NOMO-1 treated with dmso at 0.1 percent for 144 hours (cell line): Measurements from ENCODE around the gene PEPD.

Experiments used
- DNase-seq: peaks from one replicate; lab custom pipeline; 2025; ENCODE audit not compliant: unreplicated experiment; lab: John Stamatoyannopoulos, UW

PEPD gene

DNA sequence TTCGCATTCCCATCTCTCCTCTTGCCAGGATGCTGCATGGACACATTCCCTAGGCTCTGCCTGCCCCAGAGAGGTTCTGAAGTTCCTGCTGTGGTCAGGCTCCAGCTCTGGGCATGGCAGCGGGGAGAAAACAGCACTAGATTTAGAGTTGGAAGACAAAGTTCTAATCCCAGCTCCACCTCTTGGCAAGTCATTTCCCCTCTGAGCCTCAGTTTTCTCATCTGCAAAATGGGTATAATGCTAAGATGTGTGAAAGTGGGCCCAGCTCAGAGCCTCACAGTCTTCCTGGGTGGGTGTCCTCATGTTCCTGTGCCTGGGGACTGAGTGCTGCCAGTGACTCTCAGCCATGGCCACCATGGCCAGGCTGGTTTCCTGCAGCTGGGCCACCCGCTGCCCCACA, 9.6 kb downstream of the PEPD start:
- DNase-seq: no peak

DNA sequence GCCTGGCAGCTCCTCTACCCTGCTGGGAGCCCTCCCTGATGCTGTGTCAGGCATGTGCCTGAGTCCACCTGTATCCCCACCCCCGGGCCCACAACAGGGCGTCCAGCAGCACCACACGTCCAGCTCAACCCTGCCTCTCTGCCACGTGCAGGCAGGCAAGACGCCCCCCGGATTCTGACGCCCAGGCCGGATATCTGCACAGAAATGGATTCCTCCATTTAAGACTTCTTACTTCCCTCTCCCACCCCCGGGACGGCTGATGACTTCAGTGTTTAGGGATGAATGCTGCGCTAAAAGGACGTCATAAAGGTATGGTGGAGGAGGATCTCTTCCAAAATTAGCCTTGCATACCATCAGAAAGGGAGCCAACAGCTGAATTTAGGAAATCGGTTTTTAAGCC, 10.2 kb downstream of the PEPD start:
- DNase-seq: no peak

DNA sequence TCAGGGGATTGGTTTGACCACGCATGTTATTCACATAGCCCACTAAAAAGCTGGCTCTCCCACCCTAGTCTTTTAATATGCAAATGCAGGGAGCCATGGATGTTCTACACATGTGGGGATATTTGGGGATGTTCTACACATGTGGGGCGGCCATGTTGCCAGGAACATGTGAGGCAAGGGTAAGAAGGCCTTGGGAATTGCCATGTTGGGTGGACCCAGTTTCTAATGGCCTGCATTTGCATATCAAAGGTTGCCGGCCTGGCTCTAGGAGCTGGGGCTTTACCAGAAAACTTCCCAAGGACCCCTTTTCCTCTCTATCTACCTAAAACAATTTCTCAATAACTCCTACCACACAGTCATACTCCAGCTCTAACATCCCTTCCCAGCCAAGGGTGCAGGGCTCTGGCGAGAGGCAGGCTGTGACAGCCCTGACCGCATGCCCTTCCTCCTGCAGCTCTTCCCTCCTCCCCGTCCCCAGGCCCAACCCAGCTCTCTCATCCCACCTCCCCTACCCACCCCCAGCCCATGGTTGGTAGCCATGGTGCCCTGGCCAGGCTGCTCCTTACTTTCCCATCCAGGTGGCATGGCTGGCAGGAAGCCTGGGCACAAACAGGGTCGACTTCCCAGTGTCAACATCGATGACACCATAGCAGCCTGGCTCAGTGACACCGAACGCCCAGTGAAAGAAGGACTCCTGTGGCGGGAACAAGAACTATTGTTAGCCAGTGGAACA, 11.0 kb downstream of the PEPD start:
- no peak for DNase-seq

DNA sequence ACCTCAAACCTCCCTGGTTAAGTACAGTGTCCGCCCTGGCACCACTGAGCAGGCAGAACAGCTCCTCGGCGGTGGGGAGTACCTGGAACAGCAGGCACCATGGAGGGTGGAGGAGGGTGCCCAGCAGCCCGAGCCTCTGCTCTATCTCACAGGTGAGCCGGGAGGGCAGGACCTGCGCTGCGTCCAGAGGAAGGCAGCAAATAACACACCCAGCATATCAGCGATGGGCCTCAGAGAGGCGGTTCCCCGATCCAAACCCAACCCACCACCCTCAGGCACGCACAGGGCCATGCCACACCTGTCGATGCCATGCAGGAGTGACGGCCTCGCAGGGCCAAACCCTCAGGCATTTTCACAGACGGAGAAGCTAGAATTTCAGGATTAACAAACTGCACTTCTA, 11.8 kb downstream of the PEPD start:
- no peak for DNase-seq

DNA sequence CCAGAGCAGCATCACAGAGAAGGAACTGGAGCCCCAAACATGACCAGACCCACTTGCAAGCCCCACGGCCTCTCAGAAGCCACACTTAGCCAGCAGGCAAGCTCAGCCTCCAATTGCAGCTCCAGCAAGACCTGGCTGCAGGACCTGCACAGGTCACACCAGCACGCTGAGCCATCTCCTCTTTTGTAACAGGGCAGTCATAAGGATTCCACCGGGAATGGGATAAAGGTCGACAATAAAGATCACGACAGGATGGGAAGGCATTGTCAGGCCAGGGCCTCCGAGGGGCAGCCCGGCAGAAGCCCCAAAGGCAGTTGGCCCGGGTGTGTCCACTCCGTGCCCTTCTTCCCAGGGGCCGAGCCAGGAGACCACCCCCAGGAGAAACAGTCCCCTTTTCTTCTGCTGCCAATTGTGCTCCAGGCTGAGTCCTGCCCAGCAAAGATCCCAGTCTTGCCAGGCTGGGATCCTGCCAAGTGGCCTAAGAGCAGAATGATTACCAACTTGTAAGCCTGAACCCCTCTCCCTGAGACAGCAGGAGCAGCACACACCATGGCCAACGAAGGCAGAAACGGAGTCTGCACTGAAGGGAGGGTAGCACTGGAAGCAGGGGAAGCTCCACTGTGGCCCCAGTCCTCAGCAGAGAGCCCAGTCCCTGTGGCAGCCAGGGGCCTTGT, 12.5 kb downstream of the PEPD start:
- DNase-seq: no peak

DNA sequence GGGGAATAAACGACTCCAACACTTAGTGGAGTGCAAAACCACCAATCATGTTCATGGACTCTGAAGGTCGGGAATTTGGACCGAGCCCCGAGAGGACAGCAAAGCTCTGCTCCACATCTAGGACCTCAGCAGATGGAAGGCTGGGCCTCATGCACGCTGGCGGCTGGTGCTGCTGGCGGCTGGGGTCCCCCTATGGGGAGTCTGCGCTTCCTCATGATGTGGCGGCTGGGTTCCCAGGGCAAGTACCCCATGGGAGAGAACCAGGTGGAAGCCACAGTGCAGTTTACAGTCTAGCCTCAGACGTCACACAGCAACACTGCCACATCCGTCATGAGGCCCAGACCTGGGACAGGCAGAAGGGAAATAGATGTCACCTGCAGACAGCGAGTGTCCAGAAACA, 13.2 kb downstream of the PEPD start:
- DNase-seq: no peak

DNA sequence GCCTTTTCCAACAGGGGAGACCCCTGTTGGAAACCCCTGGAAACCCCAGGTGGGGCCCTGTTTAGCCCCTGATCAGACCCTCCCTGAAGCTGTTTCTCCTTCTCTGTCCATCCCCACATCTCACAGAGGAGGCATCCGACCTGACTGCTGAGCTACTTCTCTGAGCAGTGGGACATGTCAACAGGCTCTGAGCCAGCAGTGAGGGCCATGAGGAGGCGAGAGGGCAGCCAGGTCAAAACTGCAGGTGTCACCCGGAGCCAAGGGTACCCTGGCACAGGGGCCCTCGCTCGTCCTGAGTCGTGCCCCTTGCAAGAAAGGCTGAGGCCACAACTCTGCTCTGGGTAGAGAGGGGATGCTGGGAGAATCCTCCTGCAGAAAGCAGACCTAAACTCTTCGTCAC, 13.6 kb downstream of the PEPD start:
- no peak for DNase-seq

DNA sequence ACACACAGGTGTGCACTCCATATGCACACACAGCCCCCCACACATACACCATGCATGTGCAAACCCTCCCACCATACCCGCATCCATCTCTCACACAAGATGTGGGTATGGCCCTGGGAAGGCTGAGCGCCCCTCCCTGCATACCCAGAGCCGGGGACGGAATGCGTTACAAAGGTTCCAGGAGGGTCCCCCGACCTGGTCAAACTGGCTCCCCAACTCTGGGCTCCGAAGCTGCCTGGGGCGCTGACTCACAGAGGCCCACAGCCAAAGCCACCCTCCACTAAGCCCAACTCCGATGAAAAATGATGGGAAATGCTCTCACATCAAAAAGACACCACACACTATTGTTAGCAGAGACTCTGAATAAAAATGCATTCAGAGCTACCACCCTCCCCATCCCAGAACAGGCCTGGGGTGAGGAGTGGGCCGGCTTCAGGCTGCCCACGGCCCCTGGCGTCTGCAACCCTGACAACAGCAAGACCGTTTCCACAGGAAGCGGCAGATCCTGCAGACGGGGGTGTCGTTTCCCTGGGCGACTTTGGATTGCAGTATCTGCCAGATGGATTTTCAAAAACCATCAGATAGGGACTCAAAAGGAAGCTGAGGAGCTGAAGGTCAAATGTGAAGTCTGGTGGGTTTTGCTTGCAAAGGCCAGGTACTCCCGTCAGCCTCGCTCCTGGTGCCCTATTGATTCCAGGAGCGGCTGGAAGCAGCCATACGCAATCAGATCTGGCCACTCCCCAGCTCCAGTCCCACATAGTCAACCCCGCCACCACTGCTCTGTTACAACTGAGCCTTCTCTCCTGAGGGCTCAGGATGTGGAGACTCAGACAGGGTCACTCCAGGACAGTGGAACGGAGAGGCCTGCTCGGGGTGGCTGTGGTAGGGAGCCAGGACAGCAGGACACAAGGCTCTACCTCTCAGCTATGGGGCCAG, 14.3 kb downstream of the PEPD start:
- no peak for DNase-seq

DNA sequence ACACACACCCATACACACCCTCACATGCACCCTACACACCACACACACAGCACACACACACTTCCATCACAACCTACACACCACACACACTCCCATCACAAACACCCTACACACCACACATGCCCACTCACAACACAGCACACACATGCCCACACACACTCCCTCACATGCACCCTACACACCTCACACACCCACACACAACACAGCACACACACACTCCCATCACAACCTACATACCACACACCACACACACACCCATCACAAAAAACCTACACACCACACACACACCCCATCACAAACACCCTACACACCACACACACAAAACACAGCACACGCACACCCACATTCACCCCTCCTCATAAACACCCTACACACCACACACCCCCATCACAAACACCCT, 15.1 kb downstream of the PEPD start:
- DNase-seq: no peak

DNA sequence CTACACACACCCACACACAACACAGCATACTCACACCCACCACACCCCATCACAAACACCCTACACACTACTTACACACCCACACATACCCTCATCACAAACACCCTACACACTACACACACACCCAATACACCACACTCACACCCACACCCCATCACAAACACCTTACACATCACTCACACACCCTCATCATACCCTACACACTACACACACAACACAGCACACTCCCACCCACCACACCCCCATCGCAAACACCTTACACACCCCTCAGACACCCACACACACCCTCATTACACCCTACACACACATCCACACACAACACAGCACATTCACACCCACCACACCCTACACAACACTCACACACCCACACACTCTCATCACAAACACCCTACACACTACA, 15.8 kb downstream of the PEPD start:
- DNase-seq: no peak

DNA sequence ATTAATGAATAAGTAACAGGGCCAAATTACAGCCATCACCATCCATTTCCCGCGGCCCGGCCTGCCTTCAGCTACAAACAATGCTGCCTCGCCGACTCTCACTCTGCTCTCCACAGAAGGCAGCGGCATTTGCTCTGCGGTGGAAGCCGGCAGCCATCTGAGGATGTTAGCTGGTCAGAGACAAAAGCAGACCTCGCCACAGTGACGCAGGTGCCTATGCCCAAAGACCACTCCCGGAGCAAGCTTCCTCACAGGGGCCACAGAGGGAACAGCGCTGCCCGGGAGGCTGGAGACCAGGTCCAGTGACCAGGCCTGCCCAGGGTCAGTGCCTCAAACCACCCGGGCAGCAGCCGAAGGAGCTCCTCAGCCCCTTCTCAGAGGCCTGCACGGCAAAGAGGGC, 16.4 kb downstream of the PEPD start:
- no peak for DNase-seq

DNA sequence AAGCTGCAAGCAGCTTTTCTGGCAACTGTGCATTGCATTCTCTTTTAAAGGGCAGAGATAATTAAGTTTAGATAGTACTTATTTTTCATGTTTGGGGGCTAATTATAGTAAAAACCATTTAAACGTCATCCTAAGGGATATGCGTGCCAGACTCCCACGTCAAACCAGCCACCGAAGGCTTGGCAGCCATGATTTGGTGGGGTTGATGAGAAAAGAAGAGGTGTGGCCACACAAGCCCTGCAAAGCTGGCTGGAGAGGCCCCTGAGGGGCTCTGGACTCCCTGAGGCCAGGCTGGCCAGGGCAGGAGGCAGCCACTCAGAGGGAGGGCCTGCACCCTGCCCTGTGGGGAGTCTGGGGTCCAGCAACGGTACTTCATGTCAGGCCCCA, 17.5 kb downstream of the PEPD start:
- DNase-seq: no peak

DNA sequence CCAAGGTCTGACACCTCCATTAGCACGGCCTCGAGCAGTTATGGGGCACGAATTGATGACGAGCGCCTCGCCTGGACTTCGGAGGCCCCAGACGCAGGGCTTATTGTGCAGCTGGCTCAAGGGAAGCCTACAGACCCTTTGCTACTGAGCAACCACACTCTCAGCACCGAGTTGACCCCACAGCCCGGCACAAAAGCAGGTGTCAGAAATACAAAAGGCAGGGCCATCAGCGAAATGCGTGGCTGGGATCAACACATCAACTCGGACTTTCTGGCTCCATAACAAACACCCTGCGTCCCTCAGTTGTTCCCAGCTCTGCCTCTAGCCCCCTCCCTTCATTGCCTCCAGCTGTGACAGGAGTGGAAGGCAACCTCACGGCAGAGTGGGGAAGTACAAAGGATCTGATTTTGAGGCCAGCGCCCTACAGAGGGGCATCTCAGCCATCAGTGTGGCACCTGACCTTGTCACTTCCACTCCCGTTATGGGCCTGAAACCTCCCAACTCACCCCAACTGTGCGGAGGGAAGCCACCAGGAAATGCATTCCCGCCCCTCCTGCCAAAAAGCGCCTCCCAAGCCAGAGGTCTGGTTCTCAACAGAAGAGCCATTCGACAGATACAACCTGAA, 18.0 kb downstream of the PEPD start:
- no peak for DNase-seq

DNA sequence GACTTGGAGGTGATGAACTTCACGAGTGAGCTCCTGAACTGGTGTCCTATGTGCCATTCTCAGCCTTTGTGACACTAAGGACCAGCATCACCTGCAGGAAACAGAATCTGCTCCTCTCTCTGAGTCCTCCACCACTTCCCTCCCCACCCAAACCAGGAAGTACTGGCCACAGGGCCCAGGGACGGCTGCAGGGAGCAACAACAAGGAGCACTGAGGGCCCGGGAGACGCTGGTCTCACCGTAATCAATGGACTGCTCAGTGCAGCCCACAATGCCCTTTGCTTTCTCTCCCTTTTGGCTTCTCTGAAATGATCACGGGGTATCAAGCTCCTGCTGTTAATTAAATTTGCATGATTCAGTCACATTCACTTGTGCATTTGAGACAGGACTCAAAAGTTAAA, 18.6 kb downstream of the PEPD start:
- DNase-seq: no peak

DNA sequence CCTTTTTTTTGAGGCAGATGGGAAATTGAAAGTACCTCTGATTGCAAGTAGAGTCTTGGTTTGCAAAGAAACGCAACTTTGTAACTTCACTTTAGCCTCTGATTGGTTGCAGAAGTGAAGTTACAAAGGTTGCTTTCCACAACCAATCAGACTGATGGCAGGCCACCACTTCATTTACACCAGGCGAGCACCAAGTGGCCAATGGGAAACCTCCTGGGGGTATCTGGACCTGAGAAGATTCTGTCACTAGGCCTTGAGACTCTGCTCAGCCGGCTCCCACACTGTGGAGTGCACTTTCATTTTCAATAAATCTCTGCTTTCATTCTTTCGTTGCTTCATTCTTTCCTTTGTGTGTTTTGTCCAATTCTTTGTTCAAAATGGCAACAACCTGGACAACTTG, 19.1 kb downstream of the PEPD start:
- no peak for DNase-seq

DNA sequence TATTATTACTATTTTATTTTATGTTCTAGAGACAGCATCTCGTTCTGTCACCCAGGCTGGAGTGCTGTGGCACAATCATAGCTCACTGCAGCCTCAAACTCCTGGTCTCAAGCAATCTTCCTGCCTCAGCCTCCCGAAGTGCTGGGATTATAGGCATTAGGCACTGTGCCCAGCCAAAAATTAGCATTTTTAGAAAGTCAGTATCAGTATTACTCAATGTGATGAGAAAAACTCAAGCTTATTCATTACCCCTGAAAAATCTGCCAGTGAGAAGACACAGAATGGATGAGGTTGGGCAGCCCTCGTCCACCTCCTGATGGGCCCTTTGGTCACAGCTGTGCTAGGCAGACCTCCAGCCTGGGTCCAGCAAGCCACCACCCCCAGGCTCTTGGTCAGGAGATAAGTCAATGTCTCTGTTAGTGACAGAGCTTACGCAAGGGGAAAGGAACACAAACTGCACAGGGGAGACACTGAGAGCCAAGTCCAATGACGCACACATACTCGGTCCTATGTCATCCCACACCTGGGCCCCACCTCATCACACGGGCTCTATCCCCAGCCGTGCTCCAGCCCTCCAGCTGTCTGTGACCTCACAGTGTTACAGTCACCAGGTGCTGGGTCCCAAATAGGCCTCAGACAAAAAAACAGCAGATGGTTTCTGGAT, 19.8 kb downstream of the PEPD start:
- no peak for DNase-seq

DNA sequence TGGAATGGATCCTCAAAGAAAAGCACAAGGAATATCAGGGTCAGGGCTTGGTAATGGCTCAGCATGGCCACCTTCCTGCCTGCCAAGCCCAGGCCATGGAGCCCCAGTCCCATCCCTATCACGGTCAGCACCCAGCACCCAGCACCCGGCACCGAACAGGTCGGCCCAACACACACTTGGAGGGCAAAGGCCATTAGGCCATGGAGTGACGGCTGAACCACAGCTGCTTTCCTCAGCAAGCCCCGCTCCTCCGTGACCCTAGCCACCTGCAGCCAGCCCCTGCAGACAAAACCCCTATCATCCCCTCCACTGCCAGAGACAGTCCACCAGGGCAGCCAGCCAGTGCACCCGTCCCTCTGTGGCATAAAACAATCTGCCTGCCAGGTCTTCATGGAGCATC, 20.6 kb downstream of the PEPD start:
- no peak for DNase-seq

DNA sequence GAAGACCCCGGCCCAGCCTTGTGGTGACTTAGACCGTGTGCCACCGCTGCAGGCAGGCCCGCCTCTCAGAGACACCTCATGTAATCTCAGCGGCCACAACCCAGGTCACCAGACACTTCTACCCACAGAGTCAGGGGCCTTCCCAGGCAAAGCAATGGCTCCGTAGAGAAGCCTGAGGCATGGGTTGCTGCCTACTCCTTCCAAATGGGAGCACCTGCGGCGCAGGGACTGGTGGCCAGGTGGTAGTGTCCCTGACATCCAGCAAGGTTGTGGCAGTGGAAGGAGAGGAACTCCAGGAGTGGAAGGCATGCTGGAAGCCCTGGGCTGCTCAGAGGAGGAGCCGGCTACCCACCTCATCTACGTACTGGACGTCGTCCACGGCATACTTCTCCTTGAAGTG, 21.0 kb downstream of the PEPD start:
- DNase-seq: no peak

DNA sequence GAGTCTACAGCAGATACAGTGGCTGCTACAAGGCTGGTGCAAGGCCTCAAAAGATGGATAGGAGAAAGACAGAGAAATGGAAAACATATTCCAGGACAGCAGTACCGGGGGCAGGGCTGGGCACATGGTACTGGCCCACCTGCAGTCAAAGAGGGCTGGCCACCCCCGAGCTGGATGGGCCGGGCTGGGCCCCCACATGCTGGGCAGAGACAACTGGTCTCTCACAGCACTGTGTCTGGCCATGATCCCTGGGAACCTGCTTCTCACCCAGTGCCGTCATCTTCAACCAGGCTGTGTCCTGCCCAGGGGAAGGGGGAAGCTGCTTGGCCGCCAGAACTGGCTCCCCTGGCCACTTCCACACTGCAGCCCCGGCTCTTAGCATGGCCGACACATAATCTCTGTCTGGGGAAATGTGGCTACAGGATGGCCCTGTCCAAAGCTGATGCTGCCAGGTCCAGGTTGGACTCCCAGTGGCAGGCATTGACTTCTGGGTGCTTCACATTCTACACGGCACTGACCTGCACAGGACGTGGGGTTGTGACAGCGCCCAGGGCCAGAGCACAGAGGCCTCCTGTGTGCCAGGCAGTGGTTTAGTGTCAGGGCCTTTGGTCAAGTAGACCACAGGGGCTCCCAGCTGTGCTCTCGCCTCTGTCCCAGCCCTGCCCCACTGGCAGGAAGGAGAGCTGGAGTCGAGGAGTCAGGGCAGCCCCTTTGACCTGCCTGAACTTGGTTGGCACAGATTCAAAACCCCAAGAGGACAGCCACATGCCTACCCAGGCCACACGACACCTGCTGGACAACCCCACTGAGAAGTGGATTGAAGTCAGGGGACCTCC, 21.7 kb downstream of the PEPD start:
- DNase-seq: no peak

DNA sequence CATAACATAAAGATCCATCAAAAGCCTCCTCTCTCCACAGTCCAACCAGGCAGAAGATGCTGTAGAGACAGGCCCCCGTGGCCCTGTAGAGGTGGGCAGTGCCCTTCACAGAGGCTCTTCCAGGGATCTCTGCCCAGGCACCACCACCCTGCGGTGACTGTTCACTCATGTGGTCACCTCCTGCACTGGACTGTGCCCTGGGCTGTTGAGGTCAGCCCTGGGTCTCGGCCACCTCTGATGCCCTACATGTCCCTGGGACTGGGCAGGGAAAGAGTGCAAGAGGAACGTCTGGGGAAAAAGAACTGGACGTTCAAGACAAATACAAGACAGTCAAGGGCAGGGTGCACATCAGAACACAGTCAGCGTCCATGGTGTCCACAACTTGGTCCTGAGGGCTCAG, 22.3 kb downstream of the PEPD start:
- no peak for DNase-seq
